ENCODE measurements around the gene ELOA. TPM values are rescaled to one million over a fixed set of nuclear protein-coding genes. Genes with fewer than 3 reads are reported as not detected.
A peak's percentile ranks its signal among the peaks of the same experiment; 100 is the strongest.

ELOA gene
- total RNA-seq, 4 donors from 2014 or later = 9.7 to 35.7 (median 22.6) TPM

GRCh38 chr1:23806280-23806679 is 63.0 kb downstream of the ELOA start:
- Histone ChIP-seq H3K9me3 (no peaks in the 10 kb centered on the region), H3K27me3 (no peaks in the 10 kb centered on the region), H3K36me3 (no peaks in the 10 kb centered on the region), H3K27ac (no peak overlapping the region), H3K4me1 (peaks cover 0 to 3% of the 10 kb centered on the region in 2 donors), H3K4me3 (no peak overlapping the region)
- intact Hi-C loops (cut with DNase I; ENCODE audit: low total_unique reads) = no loop called here
- no peak for TF ChIP-seq CTCF (IDR thresholded peaks at IDR 0.05)
- no peak for TF ChIP-seq POLR2A (IDR thresholded peaks at IDR 0.05)
- DNase-seq = no peak

DNA sequence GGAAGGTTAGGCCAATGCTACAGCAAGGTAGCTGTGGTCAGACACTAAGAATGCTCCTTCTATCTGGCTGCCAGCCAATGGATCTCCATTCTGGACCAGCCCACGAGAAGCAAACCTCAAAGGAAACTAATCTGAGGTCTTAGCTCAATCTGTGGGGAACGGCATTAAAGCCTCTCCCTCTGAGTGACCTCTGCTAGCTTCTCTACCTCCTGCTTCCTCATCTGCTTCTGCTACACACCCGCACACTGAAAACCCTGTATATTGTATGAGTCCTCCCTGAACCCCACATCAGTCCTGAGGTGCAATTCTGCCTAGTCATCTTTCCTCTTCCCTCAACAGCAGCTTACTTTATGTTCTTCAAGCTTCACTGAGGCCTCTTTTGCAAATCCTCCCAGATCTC is 64.2 kb downstream of the ELOA start:
- Histone ChIP-seq H3K4me3 (no peak overlapping the region), H3K36me3 (no peaks in the 10 kb centered on the region), H3K27ac (no peak overlapping the region), H3K27me3 (no peaks in the 10 kb centered on the region), H3K9me3 (no peaks in the 10 kb centered on the region), H3K4me1 (no peaks in the 10 kb centered on the region)
- DNase-seq = no peak
- intact Hi-C loops (cut with DNase I; ENCODE audit: low total_unique reads) = no loop called here
- TF ChIP-seq CTCF (IDR thresholded peaks at IDR 0.05) = no peak
- no peak for TF ChIP-seq POLR2A (IDR thresholded peaks at IDR 0.05)

DNA sequence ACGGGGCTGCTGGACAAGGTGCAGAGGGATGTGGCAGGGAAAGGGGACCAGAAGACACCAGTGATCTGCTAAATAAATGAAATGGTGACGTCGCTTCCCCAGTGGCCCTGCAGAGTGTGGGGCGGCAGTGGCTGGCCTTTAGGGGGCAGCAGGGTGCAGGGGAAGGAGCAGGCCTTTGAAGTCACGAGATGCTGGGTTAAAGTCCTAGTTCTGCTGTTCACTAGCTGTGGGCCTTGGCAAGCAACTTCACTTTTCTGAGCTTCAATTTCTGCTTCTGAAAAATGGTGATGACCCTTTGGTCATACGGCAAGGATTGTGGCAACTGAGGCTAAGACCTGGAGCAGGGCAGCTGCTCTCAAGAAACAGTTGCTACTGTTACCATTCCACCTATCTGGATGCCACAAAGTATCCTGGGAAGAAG is 66.5 kb downstream of the ELOA start:
- no peaks in the 10 kb centered on the region for H3K4me1 ChIP-seq
- no peaks in the 10 kb centered on the region for H3K27me3 ChIP-seq
- TF ChIP-seq POLR2A (IDR thresholded peaks at IDR 0.05) = no peak
- peak; percentile 30 to 35 (median 32) for TF ChIP-seq CTCF (IDR thresholded peaks at IDR 0.05)
- H3K27ac ChIP-seq = no peak overlapping the region
- no peaks in the 10 kb centered on the region for H3K36me3 ChIP-seq
- DNase-seq = peak in 1 of 2 donors; percentile 47
- H3K9me3 ChIP-seq = no peaks in the 10 kb centered on the region
- intact Hi-C loops (cut with DNase I; ENCODE audit: low total_unique reads) = no loop called here
- no peak overlapping the region for H3K4me3 ChIP-seq

DNA sequence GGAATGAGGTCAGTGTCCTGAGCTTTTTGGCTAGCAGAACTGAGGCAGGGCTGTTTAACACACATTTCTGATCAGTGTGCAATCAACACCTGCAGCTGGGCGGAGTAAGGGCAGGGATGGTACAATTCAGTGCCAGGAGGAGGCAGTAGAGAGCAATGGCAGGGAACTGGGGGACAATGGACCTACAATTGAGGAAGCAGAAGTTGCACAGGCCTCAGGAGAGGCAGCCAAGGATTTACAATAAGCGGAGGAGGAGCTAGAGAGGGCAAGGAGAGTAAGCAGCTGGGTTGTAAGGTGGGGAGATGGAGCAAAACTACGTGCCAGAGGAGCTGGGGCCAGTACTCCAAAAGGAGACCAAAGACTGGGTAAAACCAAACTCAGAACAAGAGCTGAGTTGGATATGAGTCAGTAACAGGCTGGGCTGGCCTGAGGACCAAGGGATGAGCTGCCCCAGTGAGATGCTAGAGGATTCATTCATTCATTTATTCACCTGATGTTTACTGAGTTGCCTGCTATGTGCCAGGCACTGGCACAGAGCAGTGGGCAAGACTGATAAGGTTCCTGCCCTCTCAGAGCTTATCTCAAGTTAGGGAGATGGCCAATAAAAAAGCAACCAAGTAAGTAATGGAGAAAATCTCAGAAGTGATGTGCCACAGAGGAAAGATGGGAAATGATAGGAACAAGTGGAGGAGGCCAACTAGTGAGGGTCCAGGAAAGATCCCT is 67.7 kb downstream of the ELOA start:
- no peaks in the 10 kb centered on the region for H3K4me1 ChIP-seq
- H3K4me3 ChIP-seq = no peak overlapping the region
- intact Hi-C loops (cut with DNase I; ENCODE audit: low total_unique reads) = no loop called here
- TF ChIP-seq POLR2A (IDR thresholded peaks at IDR 0.05) (no peak), CTCF (IDR thresholded peaks at IDR 0.05) (peak; percentile 14 to 35 (median 23))
- no peaks in the 10 kb centered on the region for H3K36me3 ChIP-seq
- H3K9me3 ChIP-seq = no peaks in the 10 kb centered on the region
- no peak overlapping the region for H3K27ac ChIP-seq
- no peak for DNase-seq
- no peaks in the 10 kb centered on the region for H3K27me3 ChIP-seq

Other genes starting within 250 kb of the ELOA start
- 1 to 10 TPM in 1 of 4 donors, under 1 TPM in 1, not detected in 2; 0.12 to 4.4 TPM for gene E2F2, start 212.2 kb upstream of the ELOA start, total RNA-seq
- 100 to 1,000 TPM in 3 of 4 donors, 10 to 100 TPM in 1; 38.4 to 652 (median 260) TPM for gene ID3, start 184.0 kb upstream of the ELOA start, total RNA-seq
- 1,000 to 10,000 TPM in 3 of 4 donors, 100 to 1,000 TPM in 1; 710 to 1,429 (median 1,220) TPM for gene RPL11, start 51.7 kb upstream of the ELOA start, total RNA-seq
- 10 to 100 TPM; 27.4 to 59.0 (median 49.9) TPM for gene PITHD1, start 34.9 kb downstream of the ELOA start, total RNA-seq
- gene LYPLA2, start 47.7 kb downstream of the ELOA start, total RNA-seq = 10 to 100 TPM in 3 of 4 donors, 1 to 10 TPM in 1; 4.6 to 33.5 (median 20.3) TPM
- gene GALE, start 57.3 kb downstream of the ELOA start, total RNA-seq = 10 to 100 TPM; 14.1 to 16.7 (median 15.0) TPM
- gene HMGCL, start 82.0 kb downstream of the ELOA start, total RNA-seq = 10 to 100 TPM; 31.0 to 46.6 (median 32.6) TPM
- 10 to 100 TPM in 3 of 4 donors, 1 to 10 TPM in 1; 1.8 to 50.0 (median 23.0) TPM for gene FUCA1, start 124.8 kb downstream of the ELOA start, total RNA-seq
- under 1 TPM in 1 of 4 donors, not detected in 3; 0.14 TPM for gene CNR2, start 169.9 kb downstream of the ELOA start, total RNA-seq
- gene PNRC2, start 216.4 kb downstream of the ELOA start, total RNA-seq = 100 to 1,000 TPM in 3 of 4 donors, 10 to 100 TPM in 1; 44.8 to 187 (median 122) TPM
- gene SRSF10, start 236.9 kb downstream of the ELOA start, total RNA-seq = 100 to 1,000 TPM; 105 to 198 (median 162) TPM